GM12891 (cell line): ENCODE measurements around the gene MPZL1.

Experiments used
- PAX5 ChIP-seq: IDR thresholded peaks from 2 replicates; pipeline ENCODE4 v1.6.1; 2011; ENCODE audit warnings: low read length, moderate library complexity, mild to moderate bottlenecking; ENCODE audit not compliant: insufficient read depth, severe bottlenecking
- POLR2A ChIP-seq: IDR thresholded peaks from 2 replicates; pipeline ENCODE4 v1.6.1; 2011; ENCODE audit warnings: low read depth, low read length, control low read depth
- POLR2AphosphoS5 ChIP-seq: IDR thresholded peaks from 2 replicates; pipeline ENCODE4 v1.6.1; 2011; ENCODE audit warnings: low read depth, low read length, control low read depth
- TAF1 ChIP-seq: IDR thresholded peaks from 2 replicates; pipeline ENCODE4 v1.6.1; 2011; ENCODE audit warnings: low read depth, low read length, control low read depth

DNA sequence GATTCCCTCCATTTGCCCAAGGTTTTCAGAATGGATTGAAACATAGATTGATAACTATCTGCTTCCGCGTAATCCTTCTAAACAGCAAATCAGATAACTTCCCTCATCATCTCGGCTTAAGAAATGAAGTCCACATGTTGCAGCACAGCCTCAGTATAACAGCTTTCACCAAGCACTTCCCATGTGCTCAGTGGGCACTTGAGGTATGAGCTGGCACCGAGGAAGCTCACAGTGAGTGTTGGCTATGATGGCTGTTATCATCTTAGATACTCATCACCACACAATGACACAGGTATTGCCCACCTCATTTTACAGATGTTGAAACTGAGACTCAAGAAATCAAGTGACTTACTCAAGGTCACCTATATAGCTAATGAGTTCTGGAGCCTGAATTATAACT, 48.5 kb upstream of the MPZL1 start:
- TF ChIP-seq POLR2AphosphoS5 (no peak), POLR2A (no peak), TAF1 (no peak), PAX5 (no peak)
